ENCODE measurements around the gene TOM1L2. TPM values are rescaled to one million over a fixed set of nuclear protein-coding genes. Genes with fewer than 3 reads are reported as not detected.

TOM1L2 gene
- total RNA-seq, 1 donor from 2014 or later, result 10.0 TPM

- no peaks in the 10 kb centered on the region for H3K27me3 Mint-ChIP-seq
- H3K9me3 Mint-ChIP-seq, result no peaks in the 10 kb centered on the region
- peak overlapping the region; percentile 56 for H3K27ac Mint-ChIP-seq
- intact Hi-C loops (cut with micrococcal nuclease), result loop anchor here (5.0 kb wide), 1 partner anchor 190 kb away; the partner anchor contains the start of genes ATPAF2 and GID4
- peaks cover 8% of the 10 kb centered on the region for H3K36me3 Mint-ChIP-seq (ENCODE audit: low read depth)
- DNase-seq, result peak; percentile 60
- H3K4me3 Mint-ChIP-seq, result no peak overlapping the region
- peaks cover 47% of the 10 kb centered on the region for H3K4me1 Mint-ChIP-seq
Measured at GRCh38 chr17:17847118-17847689, 125.0 kb downstream of the TOM1L2 start.

DNA sequence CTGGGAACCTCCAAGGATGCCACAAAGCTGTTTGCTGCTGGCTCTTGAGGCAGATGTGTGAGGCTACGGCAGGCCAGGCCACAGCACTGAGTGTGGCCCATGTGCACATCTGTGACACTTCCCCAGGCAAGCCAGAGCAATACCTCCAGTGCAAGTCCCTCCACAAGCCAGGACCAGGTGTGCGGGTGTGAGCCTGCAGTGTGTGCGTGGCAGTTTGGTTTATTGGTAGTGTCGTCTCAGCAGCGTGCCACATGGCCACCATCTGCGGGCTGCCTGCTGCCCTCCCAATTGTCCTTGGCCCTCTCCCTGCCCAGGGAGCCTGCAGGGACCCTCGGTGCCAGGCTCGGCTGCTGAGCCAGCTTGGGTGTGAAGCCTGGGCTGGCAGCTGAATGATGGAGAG, 125.6 kb downstream of the TOM1L2 start:
- peaks cover 42% of the 10 kb centered on the region for H3K4me1 Mint-ChIP-seq

GRCh38 chr17:17846003-17846402, 126.2 kb downstream of the TOM1L2 start:
- H3K4me1 Mint-ChIP-seq, result peaks cover 41% of the 10 kb centered on the region
- no peak for DNase-seq
- intact Hi-C loops (cut with micrococcal nuclease), result loop anchor here (5.0 kb wide), 1 partner anchor 191 kb away; the partner anchor contains the start of genes ATPAF2 and GID4
- H3K27ac Mint-ChIP-seq, result peak overlapping the region; percentile 53
- H3K4me3 Mint-ChIP-seq, result no peak overlapping the region
- peaks cover 6% of the 10 kb centered on the region for H3K36me3 Mint-ChIP-seq (ENCODE audit: low read depth)
- H3K9me3 Mint-ChIP-seq, result no peaks in the 10 kb centered on the region
- H3K27me3 Mint-ChIP-seq, result no peaks in the 10 kb centered on the region

More for the DNA sequence above, 125.6 kb downstream of the TOM1L2 start:
- H3K27ac Mint-ChIP-seq, result peak overlapping the region; percentile 20
- intact Hi-C loops (cut with micrococcal nuclease), result loop anchor here (5.0 kb wide), 1 partner anchor 191 kb away; the partner anchor contains the start of genes ATPAF2 and GID4
- H3K4me3 Mint-ChIP-seq, result no peak overlapping the region
- DNase-seq, result peak; percentile 58
- H3K9me3 Mint-ChIP-seq, result no peaks in the 10 kb centered on the region
- H3K27me3 Mint-ChIP-seq, result no peaks in the 10 kb centered on the region
- peaks cover 8% of the 10 kb centered on the region for H3K36me3 Mint-ChIP-seq (ENCODE audit: low read depth)

DNA sequence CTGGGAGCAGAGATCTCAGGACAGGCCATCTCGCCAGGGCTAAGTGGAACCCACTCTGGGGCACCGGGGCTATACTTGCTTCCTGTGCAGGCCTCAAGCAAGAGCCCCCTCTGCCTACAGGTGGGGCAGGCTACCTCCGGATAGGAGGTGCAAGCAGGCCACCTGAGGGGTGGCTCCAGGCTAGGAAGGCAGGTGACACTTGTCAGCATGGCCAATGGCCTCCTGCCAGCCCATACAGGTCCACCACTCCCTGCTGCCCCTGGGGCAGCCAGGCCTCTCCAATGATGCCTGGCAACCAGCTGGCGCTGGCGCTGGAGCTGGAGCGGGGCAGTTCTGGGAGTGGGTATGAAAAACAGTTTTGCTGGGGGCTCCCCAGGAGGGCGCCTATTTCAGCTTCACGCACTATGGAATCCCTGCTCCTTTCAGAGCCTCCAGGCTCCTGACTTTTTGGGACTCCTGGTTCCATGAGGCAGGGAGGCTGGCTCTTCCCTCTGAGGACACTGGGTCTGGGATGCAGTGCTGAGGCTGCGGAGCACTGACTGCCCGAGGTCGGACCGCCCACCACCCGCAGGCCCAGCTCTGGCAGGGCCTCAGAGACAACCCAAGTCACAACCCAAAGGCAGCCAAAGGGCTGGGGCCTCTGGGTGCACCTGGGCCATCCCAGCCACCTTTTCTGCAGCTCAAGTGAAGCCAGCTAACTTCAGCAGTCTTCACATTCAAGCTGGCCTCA, 127.0 kb downstream of the TOM1L2 start:
- intact Hi-C loops (cut with micrococcal nuclease), result loop anchor here (5.0 kb wide), 1 partner anchor 192 kb away; the partner anchor contains the start of genes ATPAF2 and GID4
- Mint-ChIP-seq H3K27ac (peak overlapping the region; percentile 29), H3K36me3 (ENCODE audit: low read depth) (peaks cover 3% of the 10 kb centered on the region), H3K27me3 (no peaks in the 10 kb centered on the region), H3K4me1 (peaks cover 38% of the 10 kb centered on the region), H3K9me3 (no peaks in the 10 kb centered on the region), H3K4me3 (no peak overlapping the region)
- DNase-seq, result no peak

DNA sequence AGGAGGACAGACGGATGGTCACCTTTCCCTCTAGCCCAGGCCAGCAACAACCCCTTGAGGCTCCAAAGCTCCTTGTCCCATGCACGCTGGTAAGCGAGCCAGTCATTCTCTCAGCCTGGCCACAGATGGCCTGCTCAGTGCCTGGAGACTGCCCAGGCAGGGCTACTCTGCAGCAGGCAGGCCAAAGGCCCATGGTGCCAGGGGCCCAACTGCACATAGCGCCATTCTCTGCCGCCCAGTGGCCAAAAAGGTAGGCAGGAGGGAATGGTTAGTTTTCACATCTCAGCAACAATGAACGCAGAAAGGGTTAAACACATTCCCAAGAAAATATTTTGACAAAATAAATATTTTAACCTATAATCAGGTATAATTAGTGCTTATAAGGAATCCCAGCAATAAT, 127.7 kb downstream of the TOM1L2 start:
- H3K4me3 Mint-ChIP-seq, result no peak overlapping the region
- no peaks in the 10 kb centered on the region for H3K9me3 Mint-ChIP-seq
- no peak for DNase-seq
- intact Hi-C loops (cut with micrococcal nuclease), result no loop called here
- H3K4me1 Mint-ChIP-seq, result peaks cover 33% of the 10 kb centered on the region
- H3K27ac Mint-ChIP-seq, result no peak overlapping the region
- peaks cover 3% of the 10 kb centered on the region for H3K36me3 Mint-ChIP-seq (ENCODE audit: low read depth)
- H3K27me3 Mint-ChIP-seq, result no peaks in the 10 kb centered on the region

DNA sequence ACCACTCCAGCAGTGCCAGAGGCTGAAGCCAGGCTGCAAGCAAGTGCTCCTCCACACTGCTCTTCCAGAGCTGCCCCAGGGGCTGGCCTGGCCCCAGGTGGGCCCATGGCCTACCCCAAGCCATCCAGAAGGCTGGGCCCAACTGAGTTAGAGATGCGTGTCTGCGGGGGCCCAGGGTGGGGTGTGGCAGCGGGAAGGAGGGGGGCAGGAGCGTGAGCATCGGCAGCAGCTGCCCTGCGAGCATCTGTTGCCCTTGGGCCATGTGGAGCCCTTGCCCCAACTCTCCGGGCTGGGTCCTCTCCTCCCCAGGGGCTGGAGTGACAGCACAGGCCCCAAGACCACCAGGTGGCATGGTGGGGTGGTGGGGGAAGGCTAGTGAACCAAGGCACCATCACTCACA, 128.1 kb downstream of the TOM1L2 start:
- no peak for DNase-seq
- intact Hi-C loops (cut with micrococcal nuclease), result no loop called here
- H3K27ac Mint-ChIP-seq, result no peak overlapping the region
- no peaks in the 10 kb centered on the region for H3K27me3 Mint-ChIP-seq
- no peak overlapping the region for H3K4me3 Mint-ChIP-seq
- peaks cover 3% of the 10 kb centered on the region for H3K36me3 Mint-ChIP-seq (ENCODE audit: low read depth)
- peaks cover 33% of the 10 kb centered on the region for H3K4me1 Mint-ChIP-seq
- H3K9me3 Mint-ChIP-seq, result no peaks in the 10 kb centered on the region

DNA sequence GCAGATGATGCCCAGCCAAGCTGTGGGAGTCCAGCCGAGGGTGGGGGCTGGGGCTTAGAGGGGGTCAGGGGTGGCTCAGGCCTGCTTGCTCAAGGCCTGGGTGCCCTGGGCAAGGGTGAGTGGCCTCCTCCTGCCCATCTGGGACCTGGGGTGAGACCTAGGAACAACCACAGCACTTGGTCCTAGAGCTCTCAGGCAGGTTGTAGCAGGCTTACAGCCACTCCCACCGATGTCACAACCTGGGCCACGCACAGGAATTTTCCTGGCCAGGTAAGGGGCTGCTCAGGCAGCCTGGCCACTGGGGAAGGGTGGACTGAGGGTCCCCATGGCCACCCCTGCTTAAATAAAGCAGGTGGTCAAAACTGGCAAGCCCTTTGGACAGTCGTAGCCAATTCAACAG, 129.1 kb downstream of the TOM1L2 start:
- intact Hi-C loops (cut with micrococcal nuclease), result no loop called here
- Mint-ChIP-seq H3K27me3 (no peaks in the 10 kb centered on the region), H3K27ac (no peak overlapping the region), H3K36me3 (ENCODE audit: low read depth) (peaks cover 3% of the 10 kb centered on the region), H3K9me3 (no peaks in the 10 kb centered on the region), H3K4me1 (peaks cover 33% of the 10 kb centered on the region), H3K4me3 (no peak overlapping the region)
- no peak for DNase-seq

- H3K36me3 Mint-ChIP-seq (ENCODE audit: low read depth), result peaks cover 2% of the 10 kb centered on the region
- peaks cover 37% of the 10 kb centered on the region for H3K4me1 Mint-ChIP-seq
- DNase-seq, result no peak
- no peak overlapping the region for H3K4me3 Mint-ChIP-seq
- intact Hi-C loops (cut with micrococcal nuclease), result no loop called here
- no peak overlapping the region for H3K27ac Mint-ChIP-seq
- no peaks in the 10 kb centered on the region for H3K27me3 Mint-ChIP-seq
- H3K9me3 Mint-ChIP-seq, result no peaks in the 10 kb centered on the region
Measured at GRCh38 chr17:17842111-17842876, 129.9 kb downstream of the TOM1L2 start.

GRCh38 chr17:17841601-17842025, 130.6 kb downstream of the TOM1L2 start:
- Mint-ChIP-seq H3K9me3 (no peaks in the 10 kb centered on the region), H3K36me3 (ENCODE audit: low read depth) (peaks cover 2% of the 10 kb centered on the region), H3K27ac (no peak overlapping the region), H3K4me1 (peaks cover 39% of the 10 kb centered on the region), H3K27me3 (no peaks in the 10 kb centered on the region), H3K4me3 (no peak overlapping the region)
- intact Hi-C loops (cut with micrococcal nuclease), result no loop called here
- no peak for DNase-seq

DNA sequence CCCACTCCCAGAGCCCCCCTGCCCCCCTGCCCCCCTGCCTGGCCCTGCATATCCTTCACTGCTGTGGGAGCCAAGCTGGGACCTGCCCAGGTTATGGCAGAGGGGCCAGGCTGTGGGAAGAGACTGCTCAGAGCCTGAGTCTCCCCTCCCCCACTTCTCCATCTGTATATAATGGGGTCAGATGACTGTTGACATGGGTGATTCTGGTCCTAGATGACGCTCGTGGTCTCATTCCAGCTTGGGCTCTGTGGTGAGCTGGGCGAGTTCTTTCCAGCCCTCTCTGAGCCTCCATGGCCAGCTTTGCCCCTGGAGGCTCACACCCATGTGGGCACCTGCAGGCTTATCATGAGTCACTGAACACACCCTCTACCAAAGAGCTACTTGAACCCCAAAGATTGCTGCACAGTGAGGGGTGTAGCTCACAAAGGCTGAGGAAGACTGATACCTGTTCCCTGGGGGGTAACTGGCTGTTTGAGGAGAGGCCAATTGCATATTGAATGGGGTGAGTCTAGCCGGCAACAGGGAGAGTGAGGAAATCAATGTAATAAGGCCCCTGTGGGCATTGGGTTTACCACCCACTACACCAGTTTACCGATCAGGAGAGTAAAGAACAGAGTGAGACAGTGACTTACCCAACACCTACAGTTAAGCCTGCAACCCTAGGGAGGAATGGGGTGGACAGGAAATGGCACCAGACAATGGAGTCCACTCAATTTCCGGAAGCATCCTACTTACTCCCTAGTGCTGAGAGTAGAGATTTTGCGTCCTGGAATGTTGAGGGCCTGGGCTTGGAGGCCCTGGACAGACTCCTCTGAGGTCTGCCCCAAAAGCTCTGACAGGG, 131.2 kb downstream of the TOM1L2 start:
- intact Hi-C loops (cut with micrococcal nuclease), result loop anchor here (1.0 kb wide), 1 partner anchor 8 kb away; no protein-coding TSS in a partner anchor
- Mint-ChIP-seq H3K4me1 (peaks cover 38% of the 10 kb centered on the region), H3K36me3 (ENCODE audit: low read depth) (peaks cover 1% of the 10 kb centered on the region), H3K27me3 (no peaks in the 10 kb centered on the region), H3K27ac (peak overlapping the region; percentile 93), H3K9me3 (no peaks in the 10 kb centered on the region), H3K4me3 (peak overlapping the region; percentile 81)
- DNase-seq, result peak; percentile 71

GRCh38 chr17:17839791-17840707, 132.2 kb downstream of the TOM1L2 start:
- H3K36me3 Mint-ChIP-seq (ENCODE audit: low read depth), result peaks cover 5% of the 10 kb centered on the region
- peak; percentile 95 for DNase-seq
- H3K4me3 Mint-ChIP-seq, result peak overlapping the region; percentile 84
- H3K9me3 Mint-ChIP-seq, result no peaks in the 10 kb centered on the region
- no peaks in the 10 kb centered on the region for H3K27me3 Mint-ChIP-seq
- peaks cover 46% of the 10 kb centered on the region for H3K4me1 Mint-ChIP-seq
- peak overlapping the region; percentile 93 for H3K27ac Mint-ChIP-seq
- intact Hi-C loops (cut with micrococcal nuclease), result loop anchor here (1.0 to 5.0 kb wide), 2 partner anchors 9 to 477 kb away; partner anchors contain the start of gene SMCR8
